Liver (tissue), 9 donors: Measurements from ENCODE around the gene TMEM154. TPM values are rescaled to one million over a fixed set of nuclear protein-coding genes. Genes with fewer than 3 reads are reported as not detected.

Experiments
- DNase-seq: peaks from one replicate; pipeline ENCODE4 v3.0.0-alpha.2; 2017; ENCODE audit warnings: low spot score
- H3K27ac ChIP-seq, 2 donors: one replicate each; pipeline ENCODE4 v1.7.0; 2013; ENCODE audit warnings: inconsistent platforms in 2 of 2, low read length in 2 of 2, control low read depth in 1 of 2, low read depth in 1 of 2, mild to moderate bottlenecking in 1 of 2
- H3K27me3 ChIP-seq, 4 donors: one replicate each; pipeline versions ENCODE4 v1.6.1 to v1.7.0; 2013; ENCODE audit warnings: low read length in 3 of 4, inconsistent platforms in 1 of 4, mild to moderate bottlenecking in 1 of 4, moderate library complexity in 1 of 4; ENCODE audit not compliant: control insufficient read depth in 4 of 4, insufficient read depth in 4 of 4
- H3K36me3 ChIP-seq, 4 donors: one replicate each; pipeline versions ENCODE4 v1.6.1 to v1.7.0; 2013; ENCODE audit warnings: low read length in 3 of 4, mild to moderate bottlenecking in 3 of 4, low read depth in 1 of 4, moderate library complexity in 1 of 4; ENCODE audit not compliant: control insufficient read depth in 4 of 4, insufficient read depth in 3 of 4
- H3K4me1 ChIP-seq, 4 donors: one replicate each; pipeline versions ENCODE4 v1.6.1 to v1.7.0; 2013; ENCODE audit warnings: low read length in 3 of 4, mild to moderate bottlenecking in 3 of 4, moderate library complexity in 1 of 4; ENCODE audit not compliant: control insufficient read depth in 4 of 4, insufficient read depth in 4 of 4
- H3K4me3 ChIP-seq, 3 donors: one replicate each; pipeline versions ENCODE4 v1.6.1 to v1.7.0; 2013; ENCODE audit warnings: low read length in 3 of 3, control low read depth in 1 of 3, low read depth in 1 of 3, mild to moderate bottlenecking in 1 of 3
- H3K9ac ChIP-seq, 2 donors: one replicate each; pipeline ENCODE4 v1.7.0; 2013; ENCODE audit warnings: low read length in 2 of 2, mild to moderate bottlenecking in 2 of 2, moderate library complexity in 2 of 2, control low read depth in 1 of 2, low read depth in 1 of 2
- H3K9me3 ChIP-seq, 4 donors: one replicate each; pipeline versions ENCODE4 v1.6.1 to v1.7.0; 2013; ENCODE audit warnings: low read length in 3 of 4; ENCODE audit not compliant: control insufficient read depth in 4 of 4
- EGR1 ChIP-seq, 2 donors: IDR thresholded peaks; 2 replicates each; pipeline ENCODE4 v1.6.1; 2016 to 2018; ENCODE audit warnings: antibody characterized with exemption in 2 of 2, low read depth in 2 of 2
- FOXA1 ChIP-seq: IDR thresholded peaks from 2 replicates; pipeline ENCODE4 v1.6.1; 2016; ENCODE audit warnings: antibody characterized with exemption
- FOXA2 ChIP-seq: IDR thresholded peaks from 2 replicates; pipeline ENCODE4 v1.6.1; 2016; ENCODE audit warnings: antibody characterized with exemption
- GABPA ChIP-seq, 2 donors: IDR thresholded peaks in 1 of 2; conservative IDR thresholded peaks in 1 of 2; 2 replicates each; pipeline ENCODE4 v1.6.1; 2016; ENCODE audit warnings: antibody characterized with exemption in 2 of 2, mild to moderate bottlenecking in 1 of 2, moderate library complexity in 1 of 2
- HNF4A ChIP-seq, 2 donors: conservative IDR thresholded peaks; 2 replicates each; pipeline ENCODE4 v1.6.1; 2016; ENCODE audit warnings: antibody characterized with exemption in 2 of 2, mild to moderate bottlenecking in 2 of 2
- HNF4G ChIP-seq: IDR thresholded peaks from 2 replicates; pipeline ENCODE4 v1.6.1; 2016; ENCODE audit warnings: antibody characterized with exemption
- JUND ChIP-seq, 2 donors: IDR thresholded peaks; 2 replicates each; pipeline ENCODE4 v1.6.1; 2016; ENCODE audit warnings: antibody characterized with exemption in 2 of 2
- MAX ChIP-seq: IDR thresholded peaks from 2 replicates; pipeline ENCODE4 v1.6.1; 2016; ENCODE audit warnings: antibody characterized with exemption
- NR2F2 ChIP-seq: IDR thresholded peaks from 2 replicates; pipeline ENCODE4 v1.6.1; 2016; ENCODE audit warnings: antibody characterized with exemption
- RAD21 ChIP-seq, 2 donors: IDR thresholded peaks; 2 replicates each; pipeline ENCODE4 v1.6.1; 2016; ENCODE audit warnings: antibody characterized with exemption in 2 of 2, mild to moderate bottlenecking in 2 of 2
- REST ChIP-seq: IDR thresholded peaks from 2 replicates; pipeline ENCODE4 v1.6.1; 2016; ENCODE audit warnings: antibody characterized with exemption, mild to moderate bottlenecking
- RXRA ChIP-seq, 2 donors: IDR thresholded peaks; 2 replicates each; pipeline ENCODE4 v1.6.1; 2017 to 2018; ENCODE audit warnings: antibody characterized with exemption in 2 of 2, mild to moderate bottlenecking in 1 of 2
- SP1 ChIP-seq: IDR thresholded peaks from 2 replicates; pipeline ENCODE4 v1.6.1; 2018; ENCODE audit warnings: antibody characterized with exemption, mild to moderate bottlenecking
- TAF1 ChIP-seq: conservative IDR thresholded peaks from 2 replicates; pipeline ENCODE4 v1.6.1; 2016; ENCODE audit warnings: antibody characterized with exemption, mild to moderate bottlenecking
- YY1 ChIP-seq: IDR thresholded peaks from 2 replicates; pipeline ENCODE4 v1.6.1; 2016; ENCODE audit warnings: antibody characterized with exemption, mild to moderate bottlenecking
- WGBS: extraction: QIAGEN DNeasy Blood & Tissue Kit; methylation state at CpG from one replicate; pipeline ENCODE4 v1.1.7; 2013; 5-methylcytosine and 5-hydroxymethylcytosine counted together
- polyA plus RNA-seq, 2 donors: library from polyadenylated mRNA; stranded (reverse) in 1 of 2; unstranded in 1 of 2; fragments of 200-250 nt in 1 of 2; fragments of >200 nt in 1 of 2; fragmentation: Nextera tagmentation in 1 of 2; extraction: Ambion mirVana in 1 of 2; gene quantifications; one replicate each; pipeline versions ENCODE4 v1.2.1 to v1.2.3, GENCODE V29; 2013 to 2015
- total RNA-seq, 2 donors: library from RNA; depleted of rRNA; stranded (reverse); fragments of >200 nt; gene quantifications; one replicate each; pipeline ENCODE4 v1.2.3, GENCODE V29; 2014
- TF ChIP-seq, protein P1 (sequence below): fragments of 150-350 bp; IDR thresholded peaks from 2 replicates; pipeline ENCODE4 v1.5.1; 2017; ENCODE audit warnings: improper control_type of control experiment, low read depth, low read length; ENCODE audit not compliant: missing input control
- TF ChIP-seq, protein P2 (sequence below): IDR thresholded peaks from 2 replicates; pipeline ENCODE4 v1.6.1; 2016; ENCODE audit warnings: antibody characterized with exemption
- TF ChIP-seq, protein P3 (sequence below): IDR thresholded peaks from 2 replicates; pipeline ENCODE4 v1.6.1; 2016; ENCODE audit warnings: antibody characterized with exemption
- donor health status: healthy.
- donor health status: healthy.
- donor health status: healthy.
- donor health status: healthy.
- donor health status: healthy.

The TMEM154 gene
- total and polyA plus RNA-seq, 4 donors, result 0.32 to 4.4 (median 2.3) TPM

GRCh38 chr4:152613351-152613750 lies 66.4 kb downstream of the TMEM154 start:
- Histone ChIP-seq H3K9ac (no peak overlapping the region), H3K36me3 (no peaks in the 10 kb centered on the region), H3K4me1 (no peaks in the 10 kb centered on the region), H3K27ac (no peak overlapping the region), H3K27me3 (no peaks in the 10 kb centered on the region), H3K4me3 (no peak overlapping the region), H3K9me3 (no peaks in the 10 kb centered on the region)
- TF ChIP-seq, protein P1, sequence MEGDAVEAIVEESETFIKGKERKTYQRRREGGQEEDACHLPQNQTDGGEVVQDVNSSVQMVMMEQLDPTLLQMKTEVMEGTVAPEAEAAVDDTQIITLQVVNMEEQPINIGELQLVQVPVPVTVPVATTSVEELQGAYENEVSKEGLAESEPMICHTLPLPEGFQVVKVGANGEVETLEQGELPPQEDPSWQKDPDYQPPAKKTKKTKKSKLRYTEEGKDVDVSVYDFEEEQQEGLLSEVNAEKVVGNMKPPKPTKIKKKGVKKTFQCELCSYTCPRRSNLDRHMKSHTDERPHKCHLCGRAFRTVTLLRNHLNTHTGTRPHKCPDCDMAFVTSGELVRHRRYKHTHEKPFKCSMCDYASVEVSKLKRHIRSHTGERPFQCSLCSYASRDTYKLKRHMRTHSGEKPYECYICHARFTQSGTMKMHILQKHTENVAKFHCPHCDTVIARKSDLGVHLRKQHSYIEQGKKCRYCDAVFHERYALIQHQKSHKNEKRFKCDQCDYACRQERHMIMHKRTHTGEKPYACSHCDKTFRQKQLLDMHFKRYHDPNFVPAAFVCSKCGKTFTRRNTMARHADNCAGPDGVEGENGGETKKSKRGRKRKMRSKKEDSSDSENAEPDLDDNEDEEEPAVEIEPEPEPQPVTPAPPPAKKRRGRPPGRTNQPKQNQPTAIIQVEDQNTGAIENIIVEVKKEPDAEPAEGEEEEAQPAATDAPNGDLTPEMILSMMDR, result no peak
- TF ChIP-seq REST (no peak), HNF4G (no peak), HNF4A (conservative IDR thresholded peaks at IDR 0.05) (no peak), RAD21 (IDR thresholded peaks at IDR 0.05) (no peak)
- 52% methylated on average over 3 of the region's 3 CpGs for WGBS
- no peak for DNase-seq

DNA sequence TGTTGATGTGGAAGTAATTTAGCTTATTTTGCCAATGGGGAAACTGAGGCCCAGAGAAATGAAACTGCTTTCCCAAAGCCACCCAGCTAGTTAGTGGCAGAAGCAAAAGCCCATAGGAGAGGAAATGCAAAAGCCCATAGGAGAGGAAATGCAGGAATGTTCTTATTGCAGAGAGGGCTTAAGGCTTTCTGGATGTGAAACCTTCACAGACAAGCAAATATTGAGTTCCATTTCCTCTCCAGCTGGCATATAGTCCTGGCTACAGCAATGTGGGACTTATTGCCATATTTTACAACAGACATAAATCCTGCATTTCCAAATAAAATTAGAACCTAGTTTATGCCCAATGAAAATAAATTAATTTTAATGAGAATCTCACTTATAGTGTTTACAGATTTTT lies 69.7 kb downstream of the TMEM154 start:
- TF ChIP-seq REST (no peak), HNF4A (conservative IDR thresholded peaks at IDR 0.05) (no peak), MAX (no peak), TAF1 (no peak), RAD21 (IDR thresholded peaks at IDR 0.05) (no peak), JUND (IDR thresholded peaks at IDR 0.05) (no peak), YY1 (no peak), HNF4G (no peak), FOXA2 (no peak), GABPA (IDR thresholded peaks at IDR 0.05 in 1 of 2, conservative IDR thresholded peaks at IDR 0.05 in 1 of 2) (no peak), NR2F2 (no peak), RXRA (IDR thresholded peaks at IDR 0.05) (no peak), FOXA1 (no peak), SP1 (no peak), EGR1 (IDR thresholded peaks at IDR 0.05; ENCODE audit: low read depth in 2 of 2) (no peak)
- TF ChIP-seq, protein P2, sequence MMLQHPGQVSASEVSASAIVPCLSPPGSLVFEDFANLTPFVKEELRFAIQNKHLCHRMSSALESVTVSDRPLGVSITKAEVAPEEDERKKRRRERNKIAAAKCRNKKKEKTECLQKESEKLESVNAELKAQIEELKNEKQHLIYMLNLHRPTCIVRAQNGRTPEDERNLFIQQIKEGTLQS, result no peak
- TF ChIP-seq, protein P1, result no peak
- TF ChIP-seq, protein P3, sequence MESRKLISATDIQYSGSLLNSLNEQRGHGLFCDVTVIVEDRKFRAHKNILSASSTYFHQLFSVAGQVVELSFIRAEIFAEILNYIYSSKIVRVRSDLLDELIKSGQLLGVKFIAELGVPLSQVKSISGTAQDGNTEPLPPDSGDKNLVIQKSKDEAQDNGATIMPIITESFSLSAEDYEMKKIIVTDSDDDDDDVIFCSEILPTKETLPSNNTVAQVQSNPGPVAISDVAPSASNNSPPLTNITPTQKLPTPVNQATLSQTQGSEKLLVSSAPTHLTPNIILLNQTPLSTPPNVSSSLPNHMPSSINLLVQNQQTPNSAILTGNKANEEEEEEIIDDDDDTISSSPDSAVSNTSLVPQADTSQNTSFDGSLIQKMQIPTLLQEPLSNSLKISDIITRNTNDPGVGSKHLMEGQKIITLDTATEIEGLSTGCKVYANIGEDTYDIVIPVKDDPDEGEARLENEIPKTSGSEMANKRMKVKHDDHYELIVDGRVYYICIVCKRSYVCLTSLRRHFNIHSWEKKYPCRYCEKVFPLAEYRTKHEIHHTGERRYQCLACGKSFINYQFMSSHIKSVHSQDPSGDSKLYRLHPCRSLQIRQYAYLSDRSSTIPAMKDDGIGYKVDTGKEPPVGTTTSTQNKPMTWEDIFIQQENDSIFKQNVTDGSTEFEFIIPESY, result no peak
- Histone ChIP-seq H3K27ac (no peak overlapping the region), H3K4me1 (no peaks in the 10 kb centered on the region), H3K4me3 (no peak overlapping the region), H3K9me3 (no peaks in the 10 kb centered on the region), H3K27me3 (no peaks in the 10 kb centered on the region), H3K36me3 (no peaks in the 10 kb centered on the region), H3K9ac (no peak overlapping the region)
- no peak for DNase-seq
